Esophagus squamous epithelium (tissue), 4 donors: ENCODE measurements around the gene CLCNKB.

Experiments used
- POLR2A ChIP-seq, 4 donors: fragments of 450-650 bp; IDR thresholded peaks; one replicate each; pipeline ENCODE4 v1.6.1; 2017; ENCODE audit warnings: antibody characterized with exemption in 4 of 4, mild to moderate bottlenecking in 4 of 4, moderate library complexity in 3 of 4
- TF ChIP-seq, protein P1 (sequence below), 6 experiments: fragments of 450-650 bp in 4 of 6; fragments of 200-600 bp in 2 of 6; sonication (generic) in 2 of 6; IDR thresholded peaks; one replicate each; pipeline ENCODE4 v1.5.1; 2016 to 2019; ENCODE audit warnings: antibody characterized with exemption in 6 of 6, mild to moderate bottlenecking in 4 of 6, moderate library complexity in 4 of 6

DNA sequence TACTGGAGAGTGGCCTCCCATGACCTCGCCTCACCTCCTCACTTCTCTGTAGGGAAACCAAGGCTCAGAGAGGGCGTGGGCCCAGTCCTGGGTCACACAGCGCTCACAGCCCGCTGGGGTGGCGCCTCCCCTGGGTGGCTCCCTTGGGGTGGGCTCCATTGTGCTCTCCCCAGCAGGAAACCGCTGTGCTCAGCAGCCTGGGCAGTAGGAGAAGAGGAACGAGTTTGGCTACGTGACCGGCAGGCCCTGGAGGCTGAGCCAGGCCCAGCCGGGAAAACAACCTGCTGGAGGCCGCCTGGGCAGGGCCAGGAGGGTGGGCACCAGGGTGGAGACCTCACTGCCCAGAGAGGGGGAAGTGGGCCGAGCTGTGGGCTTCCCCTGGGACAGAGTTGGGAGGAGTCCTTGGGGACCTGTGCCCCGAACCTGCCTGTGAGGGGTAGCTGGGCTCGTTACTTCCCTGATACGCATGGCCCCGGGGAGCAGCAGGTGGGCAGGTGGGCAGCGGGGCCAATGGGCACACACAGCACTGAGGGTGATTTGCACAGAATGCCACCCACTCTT is 44.8 kb downstream of the CLCNKB start:
- TF ChIP-seq, protein P1, sequence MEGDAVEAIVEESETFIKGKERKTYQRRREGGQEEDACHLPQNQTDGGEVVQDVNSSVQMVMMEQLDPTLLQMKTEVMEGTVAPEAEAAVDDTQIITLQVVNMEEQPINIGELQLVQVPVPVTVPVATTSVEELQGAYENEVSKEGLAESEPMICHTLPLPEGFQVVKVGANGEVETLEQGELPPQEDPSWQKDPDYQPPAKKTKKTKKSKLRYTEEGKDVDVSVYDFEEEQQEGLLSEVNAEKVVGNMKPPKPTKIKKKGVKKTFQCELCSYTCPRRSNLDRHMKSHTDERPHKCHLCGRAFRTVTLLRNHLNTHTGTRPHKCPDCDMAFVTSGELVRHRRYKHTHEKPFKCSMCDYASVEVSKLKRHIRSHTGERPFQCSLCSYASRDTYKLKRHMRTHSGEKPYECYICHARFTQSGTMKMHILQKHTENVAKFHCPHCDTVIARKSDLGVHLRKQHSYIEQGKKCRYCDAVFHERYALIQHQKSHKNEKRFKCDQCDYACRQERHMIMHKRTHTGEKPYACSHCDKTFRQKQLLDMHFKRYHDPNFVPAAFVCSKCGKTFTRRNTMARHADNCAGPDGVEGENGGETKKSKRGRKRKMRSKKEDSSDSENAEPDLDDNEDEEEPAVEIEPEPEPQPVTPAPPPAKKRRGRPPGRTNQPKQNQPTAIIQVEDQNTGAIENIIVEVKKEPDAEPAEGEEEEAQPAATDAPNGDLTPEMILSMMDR (IDR thresholded peaks at IDR 0.05), result no peak
- no peak for TF ChIP-seq POLR2A (IDR thresholded peaks at IDR 0.05)
